GM23248 (cell line): Measurements from ENCODE around the gene CCDC201. TPM values are rescaled to one million over a fixed set of nuclear protein-coding genes. Genes with fewer than 3 reads are reported as not detected.

ENCODE experiments used
- DNase-seq: peaks from one replicate; pipeline ENCODE4 v3.0.0-alpha.2; 2015
- H2AFZ ChIP-seq: fragments of 200-600 bp; sonication (generic); 2 replicates; pipeline ENCODE4 v1.6.1; 2016; ENCODE audit warnings: antibody characterized with exemption
- H3F3A ChIP-seq: fragments of 200-600 bp; sonication (generic); 2 replicates; pipeline ENCODE4 v1.6.1; 2016; ENCODE audit warnings: mild to moderate bottlenecking, antibody characterized with exemption, mixed run types; ENCODE audit not compliant: insufficient read depth
- H3K27ac ChIP-seq: fragments of 200-600 bp; sonication (generic); 2 replicates; pipeline ENCODE4 v1.5.1; 2016; ENCODE audit warnings: mild to moderate bottlenecking
- H3K27me3 ChIP-seq: fragments of 200-600 bp; sonication (generic); replicated peaks from 2 replicates; pipeline ENCODE4 v1.6.1; 2016; ENCODE audit warnings: mild to moderate bottlenecking; ENCODE audit not compliant: insufficient read depth
- H3K36me3 ChIP-seq: fragments of 200-600 bp; sonication (generic); 2 replicates; pipeline ENCODE4 v1.6.1; 2016; ENCODE audit warnings: low read depth, mild to moderate bottlenecking
- H3K4me1 ChIP-seq: fragments of 200-600 bp; sonication (generic); 2 replicates; pipeline ENCODE4 v1.6.1; 2016; ENCODE audit warnings: mild to moderate bottlenecking; ENCODE audit not compliant: insufficient read depth
- H3K4me2 ChIP-seq: fragments of 200-600 bp; sonication (generic); one replicate; pipeline ENCODE4 v1.6.1; 2016; ENCODE audit warnings: mild to moderate bottlenecking; ENCODE audit not compliant: unreplicated experiment
- H3K4me3 ChIP-seq: fragments of 200-600 bp; sonication (generic); 2 replicates; pipeline ENCODE4 v1.5.1; 2016; ENCODE audit warnings: mild to moderate bottlenecking
- H3K79me2 ChIP-seq: fragments of 200-600 bp; sonication (generic); 2 replicates; pipeline ENCODE4 v1.6.1; 2016; ENCODE audit warnings: mild to moderate bottlenecking; ENCODE audit not compliant: insufficient read depth
- H3K9ac ChIP-seq: fragments of 200-600 bp; sonication (generic); 2 replicates; pipeline ENCODE4 v1.6.1; 2016; ENCODE audit warnings: mild to moderate bottlenecking
- H3K9me2 ChIP-seq: fragments of 200-600 bp; sonication (generic); 2 replicates; pipeline ENCODE4 v1.6.1; 2016; ENCODE audit warnings: mixed run types, mild to moderate bottlenecking, moderate library complexity; ENCODE audit not compliant: insufficient read depth
- H3K9me3 ChIP-seq: fragments of 200-600 bp; sonication (generic); one replicate; pipeline ENCODE4 v1.6.1; 2017; ENCODE audit warnings: low read depth
- H4K20me1 ChIP-seq: fragments of 200-600 bp; sonication (generic); 2 replicates; pipeline ENCODE4 v1.6.0; 2016; ENCODE audit not compliant: insufficient read depth
- EZH2 ChIP-seq: fragments of 200-600 bp; sonication (generic); IDR thresholded peaks from 2 replicates; pipeline ENCODE4 v1.6.1; 2018; ENCODE audit warnings: antibody characterized with exemption, mild to moderate bottlenecking; ENCODE audit not compliant: insufficient read depth, poor library complexity, severe bottlenecking
- EZH2phosphoT487 ChIP-seq: fragments of 200-600 bp; sonication (generic); IDR thresholded peaks from 2 replicates; pipeline ENCODE4 v1.6.1; 2018; ENCODE audit warnings: antibody characterized with exemption, moderate library complexity, mild to moderate bottlenecking, low read depth; ENCODE audit not compliant: insufficient read depth
- WGBS, 2 experiments: methylation state at CpG; one replicate each; pipeline ENCODE4 v1.1.6; 2015 to 2017; ENCODE audit warnings: low lambda C conversion rate in 2 of 2, low coverage in 1 of 2; ENCODE audit errors: missing lambda C conversion rate in 2 of 2; 5-methylcytosine and 5-hydroxymethylcytosine counted together
- in situ Hi-C: fragments of 300-500 bp; cut with MboI; formaldehyde crosslinking; loops from 2 replicates; pipeline ENCODE4 v1.15.0; 2020
- polyA plus RNA-seq: library from polyadenylated mRNA; unstranded; fragments of >200 nt; fragmentation: Nextera tagmentation; extraction: Ambion mirVana; gene quantifications from 2 replicates; pipeline ENCODE4 v1.2.1, GENCODE V29; 2016
- total RNA-seq: library from RNA; depleted of rRNA; stranded (reverse); fragments of >200 nt; shearing (Covaris generic); gene quantifications from 2 replicates; pipeline ENCODE4 v1.2.3, GENCODE V29; 2014

The CCDC201 gene
- total and polyA plus RNA-seq, 2 experiments from 2014 or later = not detected

DNA sequence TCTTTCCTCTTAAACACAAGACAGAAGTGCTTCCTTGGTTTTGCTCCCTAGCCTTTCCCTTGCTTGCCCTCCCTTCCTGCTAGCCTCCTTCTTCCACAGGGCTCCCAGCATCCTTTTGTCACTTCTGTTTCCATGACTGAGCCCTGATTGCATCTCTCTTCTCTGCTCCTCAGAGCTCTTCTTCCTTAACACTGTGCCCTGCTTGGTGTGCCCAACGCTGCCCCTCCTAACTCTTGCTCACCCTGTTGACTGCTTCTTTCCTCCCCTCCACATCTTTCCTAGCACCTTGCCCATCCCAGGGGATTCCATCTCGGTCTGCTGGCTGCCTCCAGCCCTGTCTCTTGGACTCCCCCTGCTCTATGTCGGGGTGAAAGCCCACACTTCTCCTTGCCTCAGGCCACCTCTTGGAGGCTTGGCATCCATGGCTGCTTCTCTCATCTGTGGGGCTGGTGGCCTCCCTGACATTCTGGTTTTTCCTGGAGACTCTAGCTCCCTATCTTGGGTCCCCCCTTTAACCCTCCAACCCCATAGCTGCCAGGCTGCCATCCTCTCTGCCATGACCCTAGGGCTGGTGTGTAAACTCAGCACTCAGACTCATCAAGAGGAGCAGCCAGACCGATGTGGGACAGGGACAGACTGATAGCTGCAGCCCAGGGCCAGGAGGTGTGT is 21.2 kb upstream of the CCDC201 start:
- no peak overlapping the region for H3K9ac ChIP-seq
- H3K27me3 ChIP-seq = no peaks in the 10 kb centered on the region
- in situ Hi-C loops = loop anchor here (25.0 kb wide), 1 partner anchor 1918 kb away; no protein-coding TSS in a partner anchor
- no peak overlapping the region for H2AFZ ChIP-seq
- H3F3A ChIP-seq = peaks cover 15% of the 10 kb centered on the region; the same call in 1 of the 2 replicates
- no peaks in the 10 kb centered on the region for H3K9me2 ChIP-seq
- no peak for DNase-seq
- H3K27ac ChIP-seq = no peak overlapping the region
- no peak overlapping the region for H3K4me3 ChIP-seq
- no peaks in the 10 kb centered on the region for H4K20me1 ChIP-seq
- H3K79me2 ChIP-seq = no peaks in the 10 kb centered on the region
- H3K9me3 ChIP-seq = no peaks in the 10 kb centered on the region
- no peaks in the 10 kb centered on the region for H3K36me3 ChIP-seq
- TF ChIP-seq EZH2phosphoT487 = no peak
- TF ChIP-seq EZH2 = no peak
- 62 to 70% methylated on average over 4 of the region's 4 CpGs for WGBS, 2 experiments
- H3K4me1 ChIP-seq = peaks cover 14% of the 10 kb centered on the region
- no peak overlapping the region for H3K4me2 ChIP-seq

DNA sequence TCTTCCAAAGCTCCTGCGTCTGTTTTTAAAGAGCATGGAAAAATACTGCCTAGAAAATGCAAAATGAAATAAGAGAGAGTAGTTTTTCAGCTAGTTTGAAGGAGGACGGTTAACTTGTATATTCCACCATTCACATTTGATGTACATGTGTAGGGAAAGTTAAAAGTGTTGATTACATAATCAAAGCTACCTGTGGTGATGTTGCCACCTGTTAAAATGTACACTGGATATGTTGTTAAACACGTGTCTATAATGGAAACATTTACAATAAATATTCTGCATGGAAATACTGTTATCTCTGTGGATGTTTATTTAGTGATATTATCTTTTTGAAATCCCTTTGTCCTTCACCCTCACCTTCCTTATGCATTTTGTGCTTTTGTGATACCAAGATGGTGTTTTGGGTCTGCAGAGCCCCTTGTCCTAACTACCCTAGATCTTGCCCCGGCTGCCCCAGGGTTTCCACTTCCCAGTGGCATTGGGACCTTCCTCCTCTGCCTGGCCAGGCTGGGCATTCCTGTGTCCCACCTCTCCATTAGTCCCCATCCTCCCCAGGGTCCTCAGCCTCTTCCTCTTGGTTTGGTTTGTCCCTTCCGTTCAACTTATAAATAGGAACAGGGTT is 20.6 kb upstream of the CCDC201 start:
- in situ Hi-C loops = loop anchor here (25.0 kb wide), 1 partner anchor 1919 kb away; no protein-coding TSS in a partner anchor

DNA sequence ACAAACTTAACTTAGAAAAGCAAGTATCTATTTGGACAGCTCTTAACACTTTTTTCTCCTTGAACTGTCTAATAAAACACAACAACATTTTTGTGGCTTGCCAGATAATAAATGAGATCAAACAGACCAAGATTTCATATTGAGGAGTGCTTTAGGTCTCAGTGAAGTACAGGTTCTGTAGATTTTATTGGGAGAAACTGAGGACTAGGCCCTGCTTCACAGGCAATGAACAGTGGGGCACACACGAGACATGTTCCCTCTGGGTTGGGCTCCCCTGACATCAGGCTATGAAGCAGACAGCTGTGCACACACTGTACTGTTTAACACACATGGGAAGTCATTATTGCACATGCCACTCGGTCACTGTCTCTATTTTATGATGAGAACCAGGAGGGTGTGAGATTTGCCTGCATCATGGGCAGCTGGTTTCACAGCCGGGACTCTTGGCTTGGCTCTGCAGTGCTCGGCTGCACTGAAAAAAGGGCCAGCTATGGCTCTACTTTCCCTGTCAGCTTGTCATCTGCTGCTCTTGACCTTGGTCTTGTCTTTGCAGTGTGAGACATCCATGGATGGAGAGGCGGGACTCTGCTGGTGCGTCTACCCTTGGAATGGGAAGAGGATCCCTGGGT is 19.6 kb upstream of the CCDC201 start:
- in situ Hi-C loops = loop anchor here (25.0 kb wide), 1 partner anchor 1920 kb away; no protein-coding TSS in a partner anchor

More for the DNA sequence above, 20.6 kb upstream of the CCDC201 start:
- Histone ChIP-seq H3F3A (peaks cover 15% of the 10 kb centered on the region; the same call in 1 of the 2 replicates), H3K36me3 (no peaks in the 10 kb centered on the region), H4K20me1 (no peaks in the 10 kb centered on the region), H3K9me2 (no peaks in the 10 kb centered on the region), H3K79me2 (no peaks in the 10 kb centered on the region), H3K4me2 (no peak overlapping the region), H3K4me1 (peaks cover 12% of the 10 kb centered on the region), H3K27ac (no peak overlapping the region), H3K27me3 (no peaks in the 10 kb centered on the region), H3K4me3 (no peak overlapping the region), H3K9me3 (no peaks in the 10 kb centered on the region), H2AFZ (no peak overlapping the region), H3K9ac (no peak overlapping the region)
- no peak for DNase-seq
- 82 to 89% methylated on average over 5 of the region's 5 CpGs for WGBS, 2 experiments
- TF ChIP-seq EZH2 (no peak), EZH2phosphoT487 (no peak)

DNA sequence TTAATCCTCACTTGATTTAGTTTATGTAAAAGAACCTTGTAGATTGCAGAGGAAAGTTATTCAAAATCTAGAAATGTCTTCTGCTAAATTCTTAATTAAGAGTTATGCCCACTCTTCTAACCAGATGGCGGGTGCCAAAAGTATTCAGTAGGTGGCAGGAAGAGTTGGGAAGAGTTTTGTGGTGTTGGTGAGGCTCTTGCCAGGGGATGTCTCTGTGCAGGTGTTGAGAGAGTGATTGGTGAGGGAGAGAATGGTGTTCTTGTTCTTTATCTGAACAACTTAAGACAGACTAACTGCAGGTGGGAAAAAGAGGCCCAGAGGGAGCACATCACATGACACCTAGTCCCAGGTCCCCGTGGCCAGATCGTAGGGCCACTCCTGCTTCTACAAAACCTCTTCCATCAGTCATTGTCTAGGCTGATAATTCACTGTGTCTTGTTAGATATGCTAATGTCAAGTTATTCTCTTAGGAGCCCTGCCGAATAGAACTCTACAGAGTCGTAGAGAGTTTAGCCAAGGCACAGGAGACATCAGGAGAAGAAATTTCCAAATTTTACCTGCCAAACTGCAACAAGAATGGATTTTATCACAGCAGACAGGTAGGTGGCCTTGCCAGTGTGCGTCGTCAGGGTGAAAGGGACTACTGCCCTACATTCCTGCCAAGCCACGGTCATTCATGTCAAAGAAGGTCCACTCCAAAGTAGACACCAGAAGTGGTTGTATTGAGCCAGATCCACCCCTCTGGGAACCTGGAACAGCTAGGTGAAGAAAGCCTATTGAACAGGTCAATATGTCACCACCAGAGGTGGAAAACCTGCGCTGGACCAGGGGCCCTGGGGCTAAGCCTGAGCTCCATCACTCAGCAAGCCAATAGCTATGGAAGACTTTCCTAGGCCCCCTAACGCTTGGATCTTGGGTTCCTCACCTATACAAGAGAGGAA is 18.9 kb upstream of the CCDC201 start:
- no peak overlapping the region for H2AFZ ChIP-seq
- 77% methylated on average over 10 of the region's 10 CpGs for WGBS, 2 experiments
- H3K9me3 ChIP-seq = no peaks in the 10 kb centered on the region
- H3K4me1 ChIP-seq = peaks cover 6% of the 10 kb centered on the region
- no peaks in the 10 kb centered on the region for H4K20me1 ChIP-seq
- H3F3A ChIP-seq = 0 out of 2 replicates have a peak, but pooled peaks cover 8% of the 10 kb centered on the region
- no peak for DNase-seq
- no peak overlapping the region for H3K4me3 ChIP-seq
- H3K27ac ChIP-seq = no peak overlapping the region
- no peaks in the 10 kb centered on the region for H3K27me3 ChIP-seq
- H3K9me2 ChIP-seq = no peaks in the 10 kb centered on the region
- H3K36me3 ChIP-seq = no peaks in the 10 kb centered on the region
- TF ChIP-seq EZH2 (no peak), EZH2phosphoT487 (no peak)
- no peaks in the 10 kb centered on the region for H3K79me2 ChIP-seq
- no peak overlapping the region for H3K9ac ChIP-seq
- H3K4me2 ChIP-seq = peak overlapping the region; percentile 10
- in situ Hi-C loops = loop anchor here (25.0 kb wide), 1 partner anchor 1921 kb away; no protein-coding TSS in a partner anchor

More for the DNA sequence above, 19.6 kb upstream of the CCDC201 start:
- 0 out of 2 replicates have a peak, but pooled peaks cover 8% of the 10 kb centered on the region for H3F3A ChIP-seq
- H3K27ac ChIP-seq = no peak overlapping the region
- WGBS, 2 experiments = 76 to 86% methylated on average over 6 of the region's 6 CpGs
- H3K36me3 ChIP-seq = no peaks in the 10 kb centered on the region
- TF ChIP-seq EZH2phosphoT487 (no peak), EZH2 (no peak)
- H3K4me2 ChIP-seq = no peak overlapping the region
- H3K9ac ChIP-seq = no peak overlapping the region
- H3K4me3 ChIP-seq = no peak overlapping the region
- H3K9me2 ChIP-seq = no peaks in the 10 kb centered on the region
- peaks cover 8% of the 10 kb centered on the region for H3K4me1 ChIP-seq
- no peaks in the 10 kb centered on the region for H3K27me3 ChIP-seq
- no peaks in the 10 kb centered on the region for H4K20me1 ChIP-seq
- no peak overlapping the region for H2AFZ ChIP-seq
- H3K9me3 ChIP-seq = no peaks in the 10 kb centered on the region
- no peak for DNase-seq
- H3K79me2 ChIP-seq = no peaks in the 10 kb centered on the region
